ENCODE data around the gene GPR15LG. TPM values are rescaled to one million over a fixed set of nuclear protein-coding genes. Genes with fewer than 3 reads are reported as not detected.

GPR15LG gene
- total RNA-seq, 4 donors from 2014 or later = 23.1 to 83.2 (median 52.2) TPM

- no peak for TF ChIP-seq POLR2A (IDR thresholded peaks at IDR 0.05)
- TF ChIP-seq CTCF (IDR thresholded peaks at IDR 0.05) = no peak
- Histone ChIP-seq H3K27me3 (no peaks in the 10 kb centered on the region), H3K36me3 (no peaks in the 10 kb centered on the region), H3K4me1 (no peaks in the 10 kb centered on the region), H3K4me3 (no peak overlapping the region), H3K9me3 (no peaks in the 10 kb centered on the region), H3K27ac (no peak overlapping the region)
- DNase-seq = no peak
Measured at GRCh38 chr10:84221916-84222315, 48.3 kb downstream of the GPR15LG start.

GRCh38 chr10:84224411-84225028, 50.9 kb downstream of the GPR15LG start:
- TF ChIP-seq CTCF (IDR thresholded peaks at IDR 0.05) (no peak), POLR2A (IDR thresholded peaks at IDR 0.05) (no peak)
- Histone ChIP-seq H3K4me3 (no peak overlapping the region), H3K27me3 (no peaks in the 10 kb centered on the region), H3K27ac (no peak overlapping the region), H3K9me3 (no peaks in the 10 kb centered on the region), H3K36me3 (no peaks in the 10 kb centered on the region), H3K4me1 (no peaks in the 10 kb centered on the region)
- DNase-seq = no peak

- no peaks in the 10 kb centered on the region for H3K27me3 ChIP-seq
- DNase-seq = no peak
- no peaks in the 10 kb centered on the region for H3K9me3 ChIP-seq
- H3K4me3 ChIP-seq = no peak within 1 kb of the TSS
- H3K36me3 ChIP-seq = no peaks in the 10 kb centered on the region
- no peaks in the 10 kb centered on the region for H3K4me1 ChIP-seq
- H3K27ac ChIP-seq = no peak within 1 kb of the TSS
- no peak for TF ChIP-seq POLR2A (IDR thresholded peaks at IDR 0.05)
- TF ChIP-seq CTCF (IDR thresholded peaks at IDR 0.05) = no peak
Measured at GRCh38 chr10:84225427-84226173, 52.0 kb downstream of the GPR15LG start, which contains the start of gene LRIT2. Gene LRIT2, minus strand, starts transcription at chr10:84225544. Its CDS starts 24 bp downstream, at chr10:84225520.

- Histone ChIP-seq H3K4me1 (no peaks in the 10 kb centered on the region), H3K36me3 (no peaks in the 10 kb centered on the region), H3K4me3 (no peak overlapping the region), H3K9me3 (peaks cover 0 to 3% (median 0%) of the 10 kb centered on the region in 4 donors), H3K27me3 (no peaks in the 10 kb centered on the region), H3K27ac (no peak overlapping the region)
- no peak for DNase-seq
- TF ChIP-seq POLR2A (IDR thresholded peaks at IDR 0.05) (no peak), CTCF (IDR thresholded peaks at IDR 0.05) (no peak)
Measured at GRCh38 chr10:84226616-84227015, 53.0 kb downstream of the GPR15LG start.

GRCh38 chr10:84227810-84228209, 54.2 kb downstream of the GPR15LG start:
- Histone ChIP-seq H3K27me3 (no peaks in the 10 kb centered on the region), H3K4me1 (no peaks in the 10 kb centered on the region), H3K4me3 (no peak overlapping the region), H3K27ac (no peak overlapping the region), H3K36me3 (no peaks in the 10 kb centered on the region), H3K9me3 (peaks cover 0 to 3% (median 0%) of the 10 kb centered on the region in 4 donors)
- no peak for DNase-seq
- no peak for TF ChIP-seq CTCF (IDR thresholded peaks at IDR 0.05)
- no peak for TF ChIP-seq POLR2A (IDR thresholded peaks at IDR 0.05)

Data from Peyer's patch (tissue), 4 donors.